ENCODE measurements around the gene APPBP2.

DNA sequence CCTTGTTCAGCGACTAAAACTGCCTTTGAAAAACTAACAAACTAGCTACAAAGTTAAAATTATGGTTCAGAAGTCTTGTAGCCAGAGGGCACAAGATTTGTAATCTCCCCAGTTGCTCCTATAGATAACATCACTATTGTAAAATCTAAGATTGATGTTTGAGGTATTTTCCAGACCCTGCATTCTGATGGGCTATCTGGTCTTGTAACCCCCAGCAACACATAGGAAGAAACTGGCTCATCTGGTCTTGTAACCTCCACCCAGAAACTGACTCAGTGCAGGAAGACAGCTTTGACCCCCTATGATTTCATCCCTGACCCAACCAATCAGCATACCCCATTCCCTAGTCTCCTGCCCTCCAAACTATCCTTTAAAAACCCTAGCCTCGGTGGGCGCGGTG is 116.0 kb downstream of the APPBP2 start:
- TF ChIP-seq, protein P1, sequence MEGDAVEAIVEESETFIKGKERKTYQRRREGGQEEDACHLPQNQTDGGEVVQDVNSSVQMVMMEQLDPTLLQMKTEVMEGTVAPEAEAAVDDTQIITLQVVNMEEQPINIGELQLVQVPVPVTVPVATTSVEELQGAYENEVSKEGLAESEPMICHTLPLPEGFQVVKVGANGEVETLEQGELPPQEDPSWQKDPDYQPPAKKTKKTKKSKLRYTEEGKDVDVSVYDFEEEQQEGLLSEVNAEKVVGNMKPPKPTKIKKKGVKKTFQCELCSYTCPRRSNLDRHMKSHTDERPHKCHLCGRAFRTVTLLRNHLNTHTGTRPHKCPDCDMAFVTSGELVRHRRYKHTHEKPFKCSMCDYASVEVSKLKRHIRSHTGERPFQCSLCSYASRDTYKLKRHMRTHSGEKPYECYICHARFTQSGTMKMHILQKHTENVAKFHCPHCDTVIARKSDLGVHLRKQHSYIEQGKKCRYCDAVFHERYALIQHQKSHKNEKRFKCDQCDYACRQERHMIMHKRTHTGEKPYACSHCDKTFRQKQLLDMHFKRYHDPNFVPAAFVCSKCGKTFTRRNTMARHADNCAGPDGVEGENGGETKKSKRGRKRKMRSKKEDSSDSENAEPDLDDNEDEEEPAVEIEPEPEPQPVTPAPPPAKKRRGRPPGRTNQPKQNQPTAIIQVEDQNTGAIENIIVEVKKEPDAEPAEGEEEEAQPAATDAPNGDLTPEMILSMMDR (IDR thresholded peaks at IDR 0.05; ENCODE audit: low read depth, low read length) = no peak
- no peak for TF ChIP-seq EZH2phosphoT487 (IDR thresholded peaks at IDR 0.05; ENCODE audit: low read depth)
